ENCODE results near the gene TMEM143. TPM values are rescaled to one million over a fixed set of nuclear protein-coding genes. Genes with fewer than 3 reads are reported as not detected.

TMEM143 gene
- total RNA-seq, 1 donor from 2014 or later = 5.4 TPM

GRCh38 chr19:48367855-48368254, 4.1 kb upstream of the TMEM143 start:
- no peak for TF ChIP-seq CTCF (conservative IDR thresholded peaks at IDR 0.05; ENCODE audit: low read depth, low read length)
- no peak overlapping the region for H3K4me3 ChIP-seq (ENCODE audit: low read depth, low read length)

GRCh38 chr19:48365602-48366001, 1.9 kb upstream of the TMEM143 start:
- DNase-seq (ENCODE audit: low read depth) = no peak
- TF ChIP-seq CTCF (conservative IDR thresholded peaks at IDR 0.05; ENCODE audit: low read depth, low read length) = no peak
- no peak overlapping the region for H3K4me3 ChIP-seq (ENCODE audit: low read depth, low read length)

More at GRCh38 chr19:48367855-48368254, 4.1 kb upstream of the TMEM143 start:
- DNase-seq (ENCODE audit: low read depth) = no peak

- H3K4me3 ChIP-seq (ENCODE audit: low read depth, low read length) = peak overlapping the region; percentile 83
- no peak for DNase-seq (ENCODE audit: low read depth)
- TF ChIP-seq CTCF (conservative IDR thresholded peaks at IDR 0.05; ENCODE audit: low read depth, low read length) = no peak
These were observed 1.0 kb upstream of the TMEM143 start for GRCh38 chr19:48364598-48365348.

- no peak for DNase-seq (ENCODE audit: low read depth)
- H3K4me3 ChIP-seq (ENCODE audit: low read depth, low read length) = peak overlapping the region; percentile 83
- no peak for TF ChIP-seq CTCF (conservative IDR thresholded peaks at IDR 0.05; ENCODE audit: low read depth, low read length)
These were observed 285 bp downstream of the TMEM143 start for GRCh38 chr19:48363500-48363809.

GRCh38 chr19:48362716-48363499, 832 bp downstream of the TMEM143 start:
- H3K4me3 ChIP-seq (ENCODE audit: low read depth, low read length) = peak overlapping the region; percentile 83
- peak; percentile 41 for DNase-seq (ENCODE audit: low read depth)
- TF ChIP-seq CTCF (conservative IDR thresholded peaks at IDR 0.05; ENCODE audit: low read depth, low read length) = no peak

- TF ChIP-seq CTCF (conservative IDR thresholded peaks at IDR 0.05; ENCODE audit: low read depth, low read length) = no peak
- H3K4me3 ChIP-seq (ENCODE audit: low read depth, low read length) = no peak overlapping the region
- no peak for DNase-seq (ENCODE audit: low read depth)
These were observed 1.8 kb downstream of the TMEM143 start for GRCh38 chr19:48361912-48362311.

Measured in epithelial cell of proximal tubule (primary cell).